C4-2B (cell line): Measurements from ENCODE around the gene MBNL1.

Source experiments
- ZFX ChIP-seq: fragments of 450-650 bp; IDR thresholded peaks from 2 replicates; pipeline ENCODE4 v1.6.1; 2017
- TF ChIP-seq, protein P1 (sequence below): fragments of 450-650 bp; conservative IDR thresholded peaks from 2 replicates; pipeline ENCODE4 v1.5.1; 2017; ENCODE audit warnings: mild to moderate bottlenecking

DNA sequence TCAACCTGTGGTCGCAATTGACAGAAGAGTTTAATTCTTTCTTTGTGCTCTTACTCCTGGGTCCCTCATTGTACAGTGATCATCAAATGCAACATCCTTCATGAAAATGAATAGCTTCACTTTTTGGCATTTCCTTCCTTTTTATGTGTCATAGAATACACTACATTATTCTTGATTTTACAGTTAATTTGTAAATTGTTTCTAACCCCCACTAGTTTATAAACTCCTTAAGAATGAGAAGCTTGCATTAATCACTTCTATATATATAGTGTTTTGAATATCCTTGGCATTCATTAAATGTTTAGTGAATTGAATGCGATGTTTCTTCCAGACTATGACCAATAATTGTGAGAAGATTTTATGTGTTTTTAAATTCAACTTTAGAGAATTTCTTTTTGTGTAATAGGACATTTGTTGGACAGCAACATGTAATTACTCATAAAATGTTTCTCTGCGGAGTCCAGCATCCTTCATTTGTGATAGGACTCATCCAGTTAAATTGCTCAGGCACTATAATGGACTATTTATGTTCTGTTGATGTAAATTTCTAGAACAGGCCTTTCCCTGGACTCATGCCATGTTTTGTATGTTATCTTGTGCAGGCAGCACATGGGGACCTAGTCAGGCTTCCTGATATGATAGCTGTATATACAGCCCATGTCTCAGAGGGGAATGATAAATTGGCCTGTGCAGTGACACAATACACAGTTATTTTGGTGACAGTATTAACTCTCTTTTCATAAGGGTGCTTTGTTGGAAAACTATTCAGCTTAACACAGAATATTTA is 51.3 kb downstream of the MBNL1 start:
- TF ChIP-seq, protein P1, sequence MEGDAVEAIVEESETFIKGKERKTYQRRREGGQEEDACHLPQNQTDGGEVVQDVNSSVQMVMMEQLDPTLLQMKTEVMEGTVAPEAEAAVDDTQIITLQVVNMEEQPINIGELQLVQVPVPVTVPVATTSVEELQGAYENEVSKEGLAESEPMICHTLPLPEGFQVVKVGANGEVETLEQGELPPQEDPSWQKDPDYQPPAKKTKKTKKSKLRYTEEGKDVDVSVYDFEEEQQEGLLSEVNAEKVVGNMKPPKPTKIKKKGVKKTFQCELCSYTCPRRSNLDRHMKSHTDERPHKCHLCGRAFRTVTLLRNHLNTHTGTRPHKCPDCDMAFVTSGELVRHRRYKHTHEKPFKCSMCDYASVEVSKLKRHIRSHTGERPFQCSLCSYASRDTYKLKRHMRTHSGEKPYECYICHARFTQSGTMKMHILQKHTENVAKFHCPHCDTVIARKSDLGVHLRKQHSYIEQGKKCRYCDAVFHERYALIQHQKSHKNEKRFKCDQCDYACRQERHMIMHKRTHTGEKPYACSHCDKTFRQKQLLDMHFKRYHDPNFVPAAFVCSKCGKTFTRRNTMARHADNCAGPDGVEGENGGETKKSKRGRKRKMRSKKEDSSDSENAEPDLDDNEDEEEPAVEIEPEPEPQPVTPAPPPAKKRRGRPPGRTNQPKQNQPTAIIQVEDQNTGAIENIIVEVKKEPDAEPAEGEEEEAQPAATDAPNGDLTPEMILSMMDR, result no peak
- no peak for TF ChIP-seq ZFX
